SK-N-SH (cell line): ENCODE results near the gene INSYN2B. TPM values are rescaled to one million over a fixed set of nuclear protein-coding genes. Genes with fewer than 3 reads are reported as not detected.

Experiments used
- CTCF ChIA-PET: fragments of 300-600, 350-600 bp; formaldehyde crosslinking; extraction: SDS; loops from one replicate; lab custom pipeline; 2021; lab: Yijun Ruan, JAX
- POLR2A ChIA-PET: fragments of 350-600 bp; sonication (Branson Sonifier 250); formaldehyde crosslinking; extraction: SDS; loops from one replicate; lab custom pipeline; 2020; ENCODE audit warnings: antibody characterized with exemption, inconsistent platforms; lab: Yijun Ruan, JAX
- DNase-seq: peaks from one replicate; pipeline ENCODE4 v3.0.0; 2012
- H2AFZ ChIP-seq: fragments of 200-600 bp; sonication (generic); 2 replicates; pipeline ENCODE4 v1.8.1; 2016; ENCODE audit warnings: antibody characterized with exemption, mild to moderate bottlenecking, low read depth
- H3F3A ChIP-seq: fragments of 200-600 bp; sonication (generic); replicated peaks from 2 replicates; pipeline ENCODE3; 2016; ENCODE audit warnings: antibody characterized with exemption, mild to moderate bottlenecking; ENCODE audit not compliant: insufficient read depth
- H3K27ac ChIP-seq, 2 experiments: fragments of 200-500 bp in 1 of 2; fragments of 200-600 bp in 1 of 2; sonication (Bioruptor generic) in 1 of 2; sonication (generic), shearing (Covaris generic) in 1 of 2; 2 replicates each; pipeline versions ENCODE4 v1.5.1 to v1.6.1; 2014 to 2016; ENCODE audit warnings: low read depth in 2 of 2, inconsistent platforms in 1 of 2, low read length in 1 of 2, mild to moderate bottlenecking in 1 of 2, mixed read lengths in 1 of 2
- H3K27me3 ChIP-seq: fragments of 200-600 bp; sonication (generic), shearing (Covaris generic); 2 replicates; pipeline ENCODE4 v1.6.1; 2016; ENCODE audit warnings: mixed run types; ENCODE audit not compliant: insufficient read depth
- H3K36me3 ChIP-seq, 2 experiments: fragments of 200-500 bp in 1 of 2; fragments of 200-600 bp in 1 of 2; sonication (Bioruptor generic) in 1 of 2; sonication (generic) in 1 of 2; replicated peaks in 1 of 2; 2 replicates each; pipeline versions ENCODE3 to v1.5.1; 2014 to 2016; ENCODE audit warnings: low read length in 1 of 2, mild to moderate bottlenecking in 1 of 2; ENCODE audit not compliant: insufficient read depth in 2 of 2, control insufficient read depth in 1 of 2
- H3K4me1 ChIP-seq, 2 experiments: fragments of 200-500 bp in 1 of 2; fragments of 200-600 bp in 1 of 2; sonication (Bioruptor generic) in 1 of 2; sonication (generic), shearing (Covaris generic) in 1 of 2; 2 replicates each; pipeline versions ENCODE4 v1.5.1 to v1.6.1; 2014 to 2016; ENCODE audit warnings: low read depth in 1 of 2, low read length in 1 of 2, mixed run types in 1 of 2; ENCODE audit not compliant: insufficient read depth in 2 of 2, control insufficient read depth in 1 of 2
- H3K4me2 ChIP-seq: fragments of 200-600 bp; sonication (generic), shearing (Covaris generic); 2 replicates; pipeline ENCODE4 v1.6.1; 2017; ENCODE audit warnings: mixed run types
- H3K4me3 ChIP-seq, 2 experiments: fragments of 200-500 bp in 1 of 2; fragments of 200-600 bp in 1 of 2; sonication (Bioruptor generic) in 1 of 2; sonication (generic), shearing (Covaris generic) in 1 of 2; 2 replicates each; pipeline versions ENCODE4 v1.5.1 to v1.8.1; 2014 to 2016; ENCODE audit warnings: low read depth in 2 of 2, inconsistent platforms in 1 of 2, low read length in 1 of 2, mild to moderate bottlenecking in 1 of 2, mixed read lengths in 1 of 2, moderate library complexity in 1 of 2
- H3K79me2 ChIP-seq: fragments of 200-600 bp; sonication (generic); 2 replicates; pipeline ENCODE4 v1.8.1; 2017; ENCODE audit warnings: mild to moderate bottlenecking; ENCODE audit not compliant: insufficient read depth
- H3K9ac ChIP-seq: fragments of 200-600 bp; sonication (generic); 2 replicates; pipeline ENCODE4 v1.6.1; 2017; ENCODE audit warnings: mixed run types
- H3K9me2 ChIP-seq: fragments of 200-600 bp; sonication (generic); 2 replicates; pipeline ENCODE4 v1.6.1; 2017; ENCODE audit warnings: mixed run types
- H3K9me3 ChIP-seq: fragments of 200-600 bp; sonication (generic); 2 replicates; pipeline ENCODE4 v1.6.1; 2017; ENCODE audit warnings: mixed run types, mild to moderate bottlenecking, moderate library complexity
- H4K20me1 ChIP-seq: fragments of 200-600 bp; sonication (generic); 2 replicates; pipeline ENCODE4 v1.6.1; 2017; ENCODE audit warnings: mild to moderate bottlenecking, mixed run types; ENCODE audit not compliant: insufficient read depth
- EZH2phosphoT487 ChIP-seq: fragments of 200-600 bp; sonication (generic); IDR thresholded peaks from 2 replicates; pipeline ENCODE4 v1.6.1; 2017; ENCODE audit warnings: low read depth, mixed run types, mild to moderate bottlenecking, antibody characterized with exemption, moderate library complexity, borderline replicate concordance
- FOSL2 ChIP-seq: IDR thresholded peaks from 2 replicates; pipeline ENCODE4 v1.4.0; 2012; ENCODE audit warnings: low read depth, mild to moderate bottlenecking, moderate library complexity, borderline replicate concordance
- FOXM1 ChIP-seq: IDR thresholded peaks from 2 replicates; pipeline ENCODE4 v1.4.0; 2012; ENCODE audit warnings: low read depth, mild to moderate bottlenecking
- GABPA ChIP-seq: IDR thresholded peaks from 2 replicates; pipeline ENCODE4 v1.4.0; 2012; ENCODE audit warnings: low read depth, mild to moderate bottlenecking
- GATA2 ChIP-seq: sonication (generic); formaldehyde crosslinking; IDR thresholded peaks from 2 replicates; pipeline ENCODE4 v1.5.0; 2020; ENCODE audit warnings: mild to moderate bottlenecking, missing genetic modification reagents
- MEF2A ChIP-seq: IDR thresholded peaks from 2 replicates; pipeline ENCODE4 v1.4.0; 2012; ENCODE audit warnings: low read depth, borderline replicate concordance
- SMC3 ChIP-seq: IDR thresholded peaks from 2 replicates; pipeline ENCODE4 v1.6.1; 2012; ENCODE audit warnings: low read depth, low read length, improper control_type of control experiment
- TCF12 ChIP-seq: IDR thresholded peaks from 2 replicates; pipeline ENCODE4 v1.4.0; 2012
- WGBS: methylation state at CpG from one replicate; pipeline ENCODE4 v1.1.6; 2017; ENCODE audit warnings: low lambda C conversion rate; 5-methylcytosine and 5-hydroxymethylcytosine counted together
- polyA plus RNA-seq, 3 experiments: library from polyadenylated mRNA; depleted of rRNA; stranded (reverse); fragments of >200 nt; gene quantifications; 2 replicates each; pipeline ENCODE4 v1.2.3, GENCODE V29; 2012
- TF ChIP-seq, protein P1 (sequence below): IDR thresholded peaks from 2 replicates; pipeline ENCODE4 v1.4.0; 2012; ENCODE audit warnings: low read depth, borderline replicate concordance
- TF ChIP-seq, protein P2 (sequence below): fragments of 150-350 bp; IDR thresholded peaks from 2 replicates; pipeline ENCODE4 v1.6.1; 2016; ENCODE audit warnings: mild to moderate bottlenecking, low read depth, low read length
- TF ChIP-seq, protein P3 (sequence below): fragments of 200-600 bp; sonication (generic); IDR thresholded peaks from 2 replicates; pipeline ENCODE4 v1.6.1; 2017; ENCODE audit warnings: antibody characterized with exemption, mild to moderate bottlenecking, moderate library complexity
- TF ChIP-seq, protein P4 (sequence below): IDR thresholded peaks from 2 replicates; pipeline ENCODE4; 2012
- TF ChIP-seq, protein P5 (sequence below): fragments of 150-350 bp; IDR thresholded peaks from 2 replicates; pipeline ENCODE4 v1.6.1; 2017; ENCODE audit warnings: antibody characterized with exemption, low read length, low read depth, borderline replicate concordance

INSYN2B gene
- polyA plus RNA-seq, 1 of the 3 experiments (the other 2 are of a cell fraction) = 9.2 TPM

DNA sequence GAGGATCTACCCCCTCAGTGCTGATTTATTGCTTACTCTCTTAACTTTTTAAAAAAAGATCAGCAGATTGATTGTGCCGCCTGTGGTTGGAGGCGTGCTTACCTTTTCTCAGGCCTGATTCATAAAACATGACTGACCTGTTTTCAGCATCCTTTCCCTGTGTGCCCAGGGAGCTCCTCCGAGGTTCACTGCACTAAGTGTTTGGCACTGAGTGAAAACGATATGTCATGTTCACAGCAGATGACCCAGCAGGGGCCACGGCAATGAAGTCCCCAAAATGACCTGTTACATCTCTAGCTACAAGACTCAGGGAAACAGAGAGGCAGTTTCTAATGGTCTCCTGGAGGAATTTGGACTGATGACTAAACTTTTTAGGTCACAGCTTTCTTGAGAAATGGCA, 69.9 kb downstream of the INSYN2B start:
- H3K4me1 ChIP-seq = peaks cover 0 to 5% of the 10 kb centered on the region in 2 experiments; a peak in 1 of 4 replicates
- CTCF ChIA-PET = interaction anchor here (3.3 kb wide), 1 partner anchor 70 kb away, joined by 13 read pairs; the partner anchor contains the start of gene INSYN2B
- TF ChIP-seq, protein P1, sequence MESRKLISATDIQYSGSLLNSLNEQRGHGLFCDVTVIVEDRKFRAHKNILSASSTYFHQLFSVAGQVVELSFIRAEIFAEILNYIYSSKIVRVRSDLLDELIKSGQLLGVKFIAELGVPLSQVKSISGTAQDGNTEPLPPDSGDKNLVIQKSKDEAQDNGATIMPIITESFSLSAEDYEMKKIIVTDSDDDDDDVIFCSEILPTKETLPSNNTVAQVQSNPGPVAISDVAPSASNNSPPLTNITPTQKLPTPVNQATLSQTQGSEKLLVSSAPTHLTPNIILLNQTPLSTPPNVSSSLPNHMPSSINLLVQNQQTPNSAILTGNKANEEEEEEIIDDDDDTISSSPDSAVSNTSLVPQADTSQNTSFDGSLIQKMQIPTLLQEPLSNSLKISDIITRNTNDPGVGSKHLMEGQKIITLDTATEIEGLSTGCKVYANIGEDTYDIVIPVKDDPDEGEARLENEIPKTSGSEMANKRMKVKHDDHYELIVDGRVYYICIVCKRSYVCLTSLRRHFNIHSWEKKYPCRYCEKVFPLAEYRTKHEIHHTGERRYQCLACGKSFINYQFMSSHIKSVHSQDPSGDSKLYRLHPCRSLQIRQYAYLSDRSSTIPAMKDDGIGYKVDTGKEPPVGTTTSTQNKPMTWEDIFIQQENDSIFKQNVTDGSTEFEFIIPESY = no peak
- TF ChIP-seq GABPA (no peak), EZH2phosphoT487 (no peak), FOXM1 (no peak), TCF12 (no peak)
- no peak overlapping the region for H3K9ac ChIP-seq
- no peaks in the 10 kb centered on the region for H3F3A ChIP-seq
- no peak overlapping the region for H3K4me3 ChIP-seq
- H3K4me2 ChIP-seq = no peak overlapping the region
- no peaks in the 10 kb centered on the region for H4K20me1 ChIP-seq
- H3K9me2 ChIP-seq = no peaks in the 10 kb centered on the region
- no peaks in the 10 kb centered on the region for H3K27me3 ChIP-seq
- 87% methylated on average over 5 of the region's 5 CpGs for WGBS
- no peak overlapping the region for H3K27ac ChIP-seq
- DNase-seq = no peak
- peaks cover 17% of the 10 kb centered on the region for H3K79me2 ChIP-seq
- POLR2A ChIA-PET = no interaction called here
- H3K36me3 ChIP-seq = no peaks in the 10 kb centered on the region
- H3K9me3 ChIP-seq = no peaks in the 10 kb centered on the region
- H2AFZ ChIP-seq = no peak overlapping the region

DNA sequence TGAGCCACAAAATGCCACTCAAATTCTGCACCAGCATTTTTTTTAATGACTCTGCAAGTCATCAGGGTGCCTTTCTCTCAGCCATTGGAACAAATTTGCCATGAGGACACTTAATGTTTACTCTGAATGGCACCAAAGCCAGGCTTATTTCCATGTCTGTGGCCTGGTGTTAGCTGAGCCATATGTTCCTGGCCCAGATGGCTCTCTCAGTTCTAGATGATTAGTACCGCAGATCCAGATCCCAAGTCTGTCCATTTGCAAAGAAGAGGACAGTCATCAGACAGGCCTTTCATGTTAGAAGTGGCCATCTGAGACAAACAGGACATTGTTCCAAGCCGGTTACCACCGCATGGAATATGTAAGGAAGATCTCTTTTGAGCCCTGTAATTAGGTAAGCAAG, 70.3 kb downstream of the INSYN2B start:
- H3K79me2 ChIP-seq = peaks cover 14% of the 10 kb centered on the region
- 96% methylated on average over 3 of the region's 3 CpGs for WGBS
- DNase-seq = no peak
- ChIA-PET POLR2A (no interaction called here), CTCF (interaction anchor here (3.3 kb wide), 1 partner anchor 70 kb away, joined by 13 read pairs; the partner anchor contains the start of gene INSYN2B)
- no peaks in the 10 kb centered on the region for H3K9me3 ChIP-seq
- H3K4me2 ChIP-seq = no peak overlapping the region
- no peaks in the 10 kb centered on the region for H3F3A ChIP-seq
- peaks cover 0 to 8% of the 10 kb centered on the region in 2 experiments; a peak in 2 of 4 replicates for H3K4me1 ChIP-seq
- H3K4me3 ChIP-seq = no peak overlapping the region
- no peaks in the 10 kb centered on the region for H4K20me1 ChIP-seq
- no peak overlapping the region for H3K27ac ChIP-seq
- no peaks in the 10 kb centered on the region for H3K9me2 ChIP-seq
- TF ChIP-seq EZH2phosphoT487 = no peak
- TF ChIP-seq MEF2A = no peak
- TF ChIP-seq GABPA = no peak
- no peak for TF ChIP-seq TCF12
- TF ChIP-seq, protein P1 = no peak
- TF ChIP-seq, protein P2, sequence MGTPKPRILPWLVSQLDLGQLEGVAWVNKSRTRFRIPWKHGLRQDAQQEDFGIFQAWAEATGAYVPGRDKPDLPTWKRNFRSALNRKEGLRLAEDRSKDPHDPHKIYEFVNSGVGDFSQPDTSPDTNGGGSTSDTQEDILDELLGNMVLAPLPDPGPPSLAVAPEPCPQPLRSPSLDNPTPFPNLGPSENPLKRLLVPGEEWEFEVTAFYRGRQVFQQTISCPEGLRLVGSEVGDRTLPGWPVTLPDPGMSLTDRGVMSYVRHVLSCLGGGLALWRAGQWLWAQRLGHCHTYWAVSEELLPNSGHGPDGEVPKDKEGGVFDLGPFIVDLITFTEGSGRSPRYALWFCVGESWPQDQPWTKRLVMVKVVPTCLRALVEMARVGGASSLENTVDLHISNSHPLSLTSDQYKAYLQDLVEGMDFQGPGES = no peak
- TF ChIP-seq, protein P3, sequence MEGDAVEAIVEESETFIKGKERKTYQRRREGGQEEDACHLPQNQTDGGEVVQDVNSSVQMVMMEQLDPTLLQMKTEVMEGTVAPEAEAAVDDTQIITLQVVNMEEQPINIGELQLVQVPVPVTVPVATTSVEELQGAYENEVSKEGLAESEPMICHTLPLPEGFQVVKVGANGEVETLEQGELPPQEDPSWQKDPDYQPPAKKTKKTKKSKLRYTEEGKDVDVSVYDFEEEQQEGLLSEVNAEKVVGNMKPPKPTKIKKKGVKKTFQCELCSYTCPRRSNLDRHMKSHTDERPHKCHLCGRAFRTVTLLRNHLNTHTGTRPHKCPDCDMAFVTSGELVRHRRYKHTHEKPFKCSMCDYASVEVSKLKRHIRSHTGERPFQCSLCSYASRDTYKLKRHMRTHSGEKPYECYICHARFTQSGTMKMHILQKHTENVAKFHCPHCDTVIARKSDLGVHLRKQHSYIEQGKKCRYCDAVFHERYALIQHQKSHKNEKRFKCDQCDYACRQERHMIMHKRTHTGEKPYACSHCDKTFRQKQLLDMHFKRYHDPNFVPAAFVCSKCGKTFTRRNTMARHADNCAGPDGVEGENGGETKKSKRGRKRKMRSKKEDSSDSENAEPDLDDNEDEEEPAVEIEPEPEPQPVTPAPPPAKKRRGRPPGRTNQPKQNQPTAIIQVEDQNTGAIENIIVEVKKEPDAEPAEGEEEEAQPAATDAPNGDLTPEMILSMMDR = no peak
- TF ChIP-seq SMC3 = no peak
- no peak for TF ChIP-seq GATA2
- TF ChIP-seq, protein P4, sequence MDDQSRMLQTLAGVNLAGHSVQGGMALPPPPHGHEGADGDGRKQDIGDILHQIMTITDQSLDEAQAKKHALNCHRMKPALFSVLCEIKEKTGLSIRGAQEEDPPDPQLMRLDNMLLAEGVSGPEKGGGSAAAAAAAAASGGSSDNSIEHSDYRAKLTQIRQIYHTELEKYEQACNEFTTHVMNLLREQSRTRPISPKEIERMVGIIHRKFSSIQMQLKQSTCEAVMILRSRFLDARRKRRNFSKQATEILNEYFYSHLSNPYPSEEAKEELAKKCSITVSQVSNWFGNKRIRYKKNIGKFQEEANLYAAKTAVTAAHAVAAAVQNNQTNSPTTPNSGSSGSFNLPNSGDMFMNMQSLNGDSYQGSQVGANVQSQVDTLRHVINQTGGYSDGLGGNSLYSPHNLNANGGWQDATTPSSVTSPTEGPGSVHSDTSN = no peak
- TF ChIP-seq, protein P5, sequence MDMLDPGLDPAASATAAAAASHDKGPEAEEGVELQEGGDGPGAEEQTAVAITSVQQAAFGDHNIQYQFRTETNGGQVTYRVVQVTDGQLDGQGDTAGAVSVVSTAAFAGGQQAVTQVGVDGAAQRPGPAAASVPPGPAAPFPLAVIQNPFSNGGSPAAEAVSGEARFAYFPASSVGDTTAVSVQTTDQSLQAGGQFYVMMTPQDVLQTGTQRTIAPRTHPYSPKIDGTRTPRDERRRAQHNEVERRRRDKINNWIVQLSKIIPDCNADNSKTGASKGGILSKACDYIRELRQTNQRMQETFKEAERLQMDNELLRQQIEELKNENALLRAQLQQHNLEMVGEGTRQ = no peak
- TF ChIP-seq FOSL2 = no peak
- no peak overlapping the region for H2AFZ ChIP-seq
- no peaks in the 10 kb centered on the region for H3K27me3 ChIP-seq
- H3K9ac ChIP-seq = no peak overlapping the region
- H3K36me3 ChIP-seq = no peaks in the 10 kb centered on the region
